Mucosa of descending colon (tissue), 3 donors: ENCODE measurements around the gene AMBRA1. TPM values are rescaled to one million over a fixed set of nuclear protein-coding genes. Genes with fewer than 3 reads are reported as not detected.

ENCODE experiments used
- ATAC-seq: fragments of 200-7000 bp; cut with Tn5 transposase; one replicate; pipeline ENCODE4 v1.9.1; 2020; ENCODE audit warnings: mild to moderate bottlenecking, moderate library complexity
- DNase-seq, 3 donors: peaks; one replicate each; pipeline ENCODE4 v3.0.0-alpha.2; 2020
- H3K36me3 ChIP-seq: fragments of 200-600 bp; one replicate; pipeline ENCODE4 v1.8.0; 2021; ENCODE audit warnings: low read depth, mild to moderate bottlenecking
- H3K4me1 ChIP-seq: fragments of 200-600 bp; one replicate; pipeline ENCODE4 v1.8.0; 2021; ENCODE audit warnings: low read depth, mild to moderate bottlenecking
- H3K4me3 ChIP-seq: fragments of 200-600 bp; one replicate; pipeline ENCODE4 v1.8.0; 2021; ENCODE audit warnings: mild to moderate bottlenecking
- H3K9me3 ChIP-seq: fragments of 200-600 bp; one replicate; pipeline ENCODE4 v1.8.0; 2021; ENCODE audit warnings: mild to moderate bottlenecking
- CTCF ChIP-seq: fragments of 200-600 bp; IDR thresholded peaks from one replicate; pipeline ENCODE4 v1.8.0; 2022; ENCODE audit warnings: antibody characterized with exemption, mild to moderate bottlenecking
- intact Hi-C, 2 donors: fragments of 100-400 bp; cut with DNase I in 1 of 2; cut with micrococcal nuclease in 1 of 2; formaldehyde crosslinking; loops; one replicate each; pipeline versions ENCODE4 v1.11.0 to v1.11.1; 2022; cut with DNase I, micrococcal nuclease
- total RNA-seq, 3 donors: library from RNA; stranded (reverse); fragmentation: NEBNext Ultra II Directional in 2 of 3; extraction: Animal tissue kit (Norgen Biotek cat#: 25700) in 2 of 3; gene quantifications; one replicate each; pipeline versions ENCODE4 v1.2.1 to v1.2.4, GENCODE V29; 2021 to 2023
- donor health status: DM: no; HTN: no; CAD: no; lungs with moderate emphysema.
- donor health status: DM: no; HTN: no; CAD: no.
- donor health status: DM: no; HTN: yes; CAD: no.

The AMBRA1 gene
- total RNA-seq, 3 donors from 2014 or later, result 42.0 to 46.7 (median 45.2) TPM

GRCh38 chr11:46597155-46597554 lies 3.3 kb upstream of the AMBRA1 start:
- no peak overlapping the region for H3K4me3 ChIP-seq
- DNase-seq, result peak in 1 of 3 donors; percentile 25
- no peak for TF ChIP-seq CTCF
- H3K36me3 ChIP-seq, result no peaks in the 10 kb centered on the region
- no peaks in the 10 kb centered on the region for H3K9me3 ChIP-seq
- peak; percentile 63 for ATAC-seq
- peaks cover 13% of the 10 kb centered on the region for H3K4me1 ChIP-seq
- intact Hi-C loops, result loop anchor here in 1 of 2 donors (10.0 kb wide), 1 partner anchor 102 kb away; no protein-coding TSS in a partner anchor

GRCh38 chr11:46594785-46595184 lies 962 bp upstream of the AMBRA1 start:
- DNase-seq (no peak), ATAC-seq (no peak)
- Histone ChIP-seq H3K9me3 (no peaks in the 10 kb centered on the region), H3K4me1 (peaks cover 25% of the 10 kb centered on the region), H3K36me3 (no peaks in the 10 kb centered on the region), H3K4me3 (no peak overlapping the region)
- intact Hi-C loops, result loop anchor here in 1 of 2 donors (10.0 kb wide), 1 partner anchor 100 kb away; no protein-coding TSS in a partner anchor
- no peak for TF ChIP-seq CTCF

GRCh38 chr11:46594374-46594700 lies 514 bp upstream of the AMBRA1 start:
- no peak for TF ChIP-seq CTCF
- Histone ChIP-seq H3K36me3 (no peaks in the 10 kb centered on the region), H3K4me3 (no peak overlapping the region), H3K4me1 (peaks cover 27% of the 10 kb centered on the region), H3K9me3 (no peaks in the 10 kb centered on the region)
- no peak for ATAC-seq
- intact Hi-C loops, result loop anchor here in 1 of 2 donors (10.0 kb wide), 1 partner anchor 100 kb away; no protein-coding TSS in a partner anchor
- no peak for DNase-seq

GRCh38 chr11:46590740-46591605 lies 2.9 kb downstream of the AMBRA1 start:
- Histone ChIP-seq H3K9me3 (no peaks in the 10 kb centered on the region), H3K36me3 (no peaks in the 10 kb centered on the region), H3K4me1 (peaks cover 27% of the 10 kb centered on the region), H3K4me3 (no peak overlapping the region)
- ATAC-seq (no peak), DNase-seq (no peak)
- TF ChIP-seq CTCF, result no peak
- intact Hi-C loops, result loop anchor here in 1 of 2 donors (10.0 kb wide), 1 partner anchor 96 kb away; no protein-coding TSS in a partner anchor

- no peaks in the 10 kb centered on the region for H3K36me3 ChIP-seq
- no peaks in the 10 kb centered on the region for H3K9me3 ChIP-seq
- intact Hi-C loops, result no loop called here
- TF ChIP-seq CTCF, result no peak
- no peak overlapping the region for H3K4me3 ChIP-seq
- ATAC-seq (no peak), DNase-seq (no peak)
- peaks cover 21% of the 10 kb centered on the region for H3K4me1 ChIP-seq
Measured at GRCh38 chr11:46588915-46589314, 4.9 kb downstream of the AMBRA1 start.
